Heart right ventricle (tissue), 16 donors: ENCODE data around the gene SLC2A3. TPM values are rescaled to one million over a fixed set of nuclear protein-coding genes. Genes with fewer than 3 reads are reported as not detected.
A peak's percentile ranks its signal among the peaks of the same experiment; 100 is the strongest.
"Not testable (repeated sequence)": the region's sequence is repeated elsewhere in the genome, so short reads cannot be mapped to it uniquely, and the experiment has no call there.

Source experiments
- ATAC-seq, 8 donors: fragments of 200-7000 bp; cut with Tn5 transposase; one replicate each; pipeline ENCODE4 v1.9.1; 2020; ENCODE audit warnings: mild to moderate bottlenecking in 8 of 8, moderate library complexity in 8 of 8, moderate number of reproducible peaks in 1 of 8
- DNase-seq, 2 donors: peaks; one replicate each; pipeline ENCODE4 v3.0.0-alpha.2; 2020
- H3K27ac ChIP-seq, 10 donors: fragments of 200-600 bp; sonication (generic) in 2 of 10; one replicate each; pipeline versions ENCODE4 v1.5.0 to v1.8.0; 2020 to 2022; ENCODE audit warnings: mild to moderate bottlenecking in 3 of 10
- H3K27me3 ChIP-seq, 7 donors: fragments of 200-600 bp; one replicate each; pipeline ENCODE4 v1.8.0; 2021 to 2022; ENCODE audit warnings: mild to moderate bottlenecking in 2 of 7
- H3K36me3 ChIP-seq, 9 donors: fragments of 200-600 bp; sonication (generic) in 1 of 9; one replicate each; pipeline versions ENCODE4 v1.5.0 to v1.8.0; 2020 to 2022; ENCODE audit warnings: mild to moderate bottlenecking in 2 of 9
- H3K4me1 ChIP-seq, 9 donors: fragments of 200-600 bp; sonication (generic) in 1 of 9; one replicate each; pipeline versions ENCODE4 v1.5.0 to v1.8.0; 2020 to 2022; ENCODE audit warnings: mild to moderate bottlenecking in 4 of 9
- H3K4me3 ChIP-seq, 10 donors: fragments of 200-600 bp; sonication (generic) in 2 of 10; one replicate each; pipeline versions ENCODE4 v1.5.0 to v1.8.0; 2020 to 2022; ENCODE audit warnings: mild to moderate bottlenecking in 7 of 10, moderate library complexity in 2 of 10
- H3K9me3 ChIP-seq, 11 donors: fragments of 200-600 bp in 10 of 11; sonication (generic) in 2 of 11; one replicate each; pipeline versions ENCODE4 v1.5.0 to v1.8.0; 2013 to 2022; ENCODE audit warnings: mild to moderate bottlenecking in 2 of 11, control low read depth in 1 of 11, moderate library complexity in 1 of 11
- WGBS, 2 donors: extraction: QIAGEN DNeasy Blood & Tissue Kit; methylation state at CpG; one replicate each; pipeline ENCODE4 v1.1.7; 2013; ENCODE audit warnings: inconsistent platforms in 1 of 2; 5-methylcytosine and 5-hydroxymethylcytosine counted together
- intact Hi-C, 10 donors: fragments of 100-400 bp; cut with DNase I; formaldehyde crosslinking; loops; one replicate each; pipeline versions ENCODE4 v1.11.1 to v1.14.2; 2022
- polyA plus RNA-seq, 2 donors: library from polyadenylated mRNA; stranded (reverse); fragments of 200-250 nt; gene quantifications; one replicate each; pipeline ENCODE4 v1.2.3, GENCODE V29; 2013
- total RNA-seq, 10 donors: library from RNA; stranded (reverse); fragmentation: NEBNext Ultra II Directional in 3 of 10; extraction: Animal tissue kit (Norgen Biotek cat#: 25700) in 3 of 10; gene quantifications; one replicate each; pipeline versions ENCODE4 v1.2.1 to v1.2.4, GENCODE V29; 2021 to 2023
- TF ChIP-seq, protein P1 (sequence below), 9 donors: fragments of 200-600 bp; sonication (generic) in 2 of 9; IDR thresholded peaks; one replicate each; pipeline versions ENCODE4 v1.5.0 to v1.8.0; 2021 to 2022; ENCODE audit warnings: antibody characterized with exemption in 9 of 9, mild to moderate bottlenecking in 5 of 9, moderate library complexity in 1 of 9
- donor health status: Arrhythmogenic right ventricular cardiomyopathy.
- donor health status: ischemic (EF 13 %, LVEDD 7.1; RV severe dilation, severe dysfunction).
- donor health status: healthy with polysubstance abuse.
- donor health status: DM: no; HTN: yes; CAD: no.
- donor health status: DM: no; HTN: no; CAD: no.
- donor health status: ischemic (EF 25% LVEDD 6.9; RV normal size, moderate dysfunction).
- donor health status: ischemic (EF 25% LVEDD 5.7; RV mildly dilated, moderate dysfunction).
- donor health status: healthy.
- donor health status: DM: yes; HTN: yes; CAD: no.
- donor health status: Ischemic cardiomyopathy.
- donor health status: ischemic (EF 35%, LVEDD 5.7; RV mildly dilated, moderate dysfunction).
- donor health status: nonischemic (EF 11% LVEDD 7.7; RV severe dilation, severe dysfunction).
- donor health status: DM: yes; HTN: yes; CAD: no.
- donor health status: PGD.
- donor health status: ischemic (EF 29% LVEDD 5.4; RV normal size, mild dysfunction).
- donor health status: nonischemic (EF 23%, LVEDD 6.1; RV moderate dilation, normal function).

The SLC2A3 gene
- total and polyA plus RNA-seq, 12 donors: 3.9 to 109 (median 14.4) TPM

DNA sequence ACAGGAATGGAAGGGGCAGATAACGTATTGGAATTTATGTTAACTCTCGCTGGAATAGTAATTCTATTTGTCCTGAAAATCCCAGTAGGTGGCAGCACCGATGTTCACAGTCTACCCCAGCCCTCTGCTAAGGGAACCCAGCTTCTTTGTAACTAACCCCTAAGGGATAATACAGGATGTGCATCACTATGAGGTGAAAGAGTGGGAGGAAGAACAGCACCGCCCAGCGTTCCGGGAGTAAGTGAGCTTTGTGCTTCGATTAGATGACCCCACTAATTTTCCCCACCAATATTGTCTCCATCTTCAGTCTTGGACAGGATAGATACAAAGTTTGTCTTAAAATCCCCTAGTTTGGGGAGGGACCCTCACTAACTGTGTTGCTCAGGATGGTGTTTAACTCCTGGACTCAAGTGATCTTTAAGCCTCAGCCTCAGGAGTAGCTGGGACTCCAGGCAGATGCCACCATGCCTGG lies 2.7 kb downstream of the SLC2A3 start:
- Histone ChIP-seq H3K4me3 (peak overlapping the region; percentile 34 to 77 (median 65)), H3K27me3 (peaks cover 0 to 4% (median 0%) of the 10 kb centered on the region in 7 donors), H3K9me3 (no peaks in the 10 kb centered on the region), H3K4me1 (peaks cover 0 to 69% (median 7%) of the 10 kb centered on the region in 9 donors), H3K36me3 (peaks cover 0 to 65% (median 21%) of the 10 kb centered on the region in 9 donors), H3K27ac (peak overlapping the region; percentile 17 to 99 (median 88))
- WGBS, 2 donors: 2 to 3% methylated on average over 7 of the region's 7 CpGs
- ATAC-seq (peak; percentile 86 to 94 (median 91)), DNase-seq (peak; percentile 57 to 88)
- intact Hi-C loops: loop anchor here in 8 of 10 donors (1.0 to 10.0 kb wide), 5 partner anchors 62 to 78 kb away; no protein-coding TSS in a partner anchor
- TF ChIP-seq, protein P1, sequence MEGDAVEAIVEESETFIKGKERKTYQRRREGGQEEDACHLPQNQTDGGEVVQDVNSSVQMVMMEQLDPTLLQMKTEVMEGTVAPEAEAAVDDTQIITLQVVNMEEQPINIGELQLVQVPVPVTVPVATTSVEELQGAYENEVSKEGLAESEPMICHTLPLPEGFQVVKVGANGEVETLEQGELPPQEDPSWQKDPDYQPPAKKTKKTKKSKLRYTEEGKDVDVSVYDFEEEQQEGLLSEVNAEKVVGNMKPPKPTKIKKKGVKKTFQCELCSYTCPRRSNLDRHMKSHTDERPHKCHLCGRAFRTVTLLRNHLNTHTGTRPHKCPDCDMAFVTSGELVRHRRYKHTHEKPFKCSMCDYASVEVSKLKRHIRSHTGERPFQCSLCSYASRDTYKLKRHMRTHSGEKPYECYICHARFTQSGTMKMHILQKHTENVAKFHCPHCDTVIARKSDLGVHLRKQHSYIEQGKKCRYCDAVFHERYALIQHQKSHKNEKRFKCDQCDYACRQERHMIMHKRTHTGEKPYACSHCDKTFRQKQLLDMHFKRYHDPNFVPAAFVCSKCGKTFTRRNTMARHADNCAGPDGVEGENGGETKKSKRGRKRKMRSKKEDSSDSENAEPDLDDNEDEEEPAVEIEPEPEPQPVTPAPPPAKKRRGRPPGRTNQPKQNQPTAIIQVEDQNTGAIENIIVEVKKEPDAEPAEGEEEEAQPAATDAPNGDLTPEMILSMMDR (IDR thresholded peaks at IDR 0.05): peak; percentile 49 to 86 (median 72)

DNA sequence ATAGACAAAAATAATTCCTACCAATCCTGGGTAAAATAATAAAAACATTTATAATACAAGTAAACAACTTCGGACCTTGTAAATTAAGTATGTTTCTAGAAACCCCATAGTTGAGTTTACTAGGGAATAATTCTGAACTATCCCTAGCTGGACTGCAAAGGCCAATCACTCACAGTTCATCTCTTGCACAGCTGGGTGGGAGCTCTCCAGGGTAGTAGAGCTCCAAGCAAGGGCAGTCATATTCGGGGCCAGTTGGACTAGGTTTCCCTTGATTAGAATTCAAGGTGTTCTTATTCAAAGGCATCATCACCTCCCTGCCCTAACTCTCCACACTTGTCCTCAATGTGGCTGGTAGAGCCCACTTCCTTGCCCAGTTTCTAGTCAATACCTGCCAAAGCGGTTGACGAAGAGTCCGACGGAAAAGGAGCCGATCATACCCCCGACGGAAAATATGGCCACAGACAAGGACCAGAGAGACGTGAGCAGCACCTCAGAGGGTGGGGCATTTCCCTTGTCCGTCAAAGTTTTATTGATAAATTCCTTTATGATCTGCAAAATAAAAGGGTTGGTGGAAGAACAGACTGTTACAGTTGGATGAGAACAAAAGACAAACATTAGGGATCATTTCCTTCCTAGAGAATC lies 3.3 kb downstream of the SLC2A3 start:
- Histone ChIP-seq H3K4me1 (peaks cover 0 to 69% (median 7%) of the 10 kb centered on the region in 9 donors), H3K36me3 (peaks cover 0 to 71% (median 24%) of the 10 kb centered on the region in 9 donors), H3K27ac (peak overlapping the region in 4 of 10 donors; percentile 90 to 99 (median 92)), H3K4me3 (peak overlapping the region in 5 of 10 donors; percentile 65 to 77 (median 68))
- intact Hi-C loops: loop anchor here in 9 of 10 donors (1.0 to 10.0 kb wide), 5 partner anchors 62 to 78 kb away; no protein-coding TSS in a partner anchor
- not testable (repeated sequence) for ATAC-seq, H3K9me3 ChIP-seq, DNase-seq, H3K27me3 ChIP-seq
- WGBS, 2 donors: 67 to 69% methylated on average over 11 of the region's 11 CpGs

DNA sequence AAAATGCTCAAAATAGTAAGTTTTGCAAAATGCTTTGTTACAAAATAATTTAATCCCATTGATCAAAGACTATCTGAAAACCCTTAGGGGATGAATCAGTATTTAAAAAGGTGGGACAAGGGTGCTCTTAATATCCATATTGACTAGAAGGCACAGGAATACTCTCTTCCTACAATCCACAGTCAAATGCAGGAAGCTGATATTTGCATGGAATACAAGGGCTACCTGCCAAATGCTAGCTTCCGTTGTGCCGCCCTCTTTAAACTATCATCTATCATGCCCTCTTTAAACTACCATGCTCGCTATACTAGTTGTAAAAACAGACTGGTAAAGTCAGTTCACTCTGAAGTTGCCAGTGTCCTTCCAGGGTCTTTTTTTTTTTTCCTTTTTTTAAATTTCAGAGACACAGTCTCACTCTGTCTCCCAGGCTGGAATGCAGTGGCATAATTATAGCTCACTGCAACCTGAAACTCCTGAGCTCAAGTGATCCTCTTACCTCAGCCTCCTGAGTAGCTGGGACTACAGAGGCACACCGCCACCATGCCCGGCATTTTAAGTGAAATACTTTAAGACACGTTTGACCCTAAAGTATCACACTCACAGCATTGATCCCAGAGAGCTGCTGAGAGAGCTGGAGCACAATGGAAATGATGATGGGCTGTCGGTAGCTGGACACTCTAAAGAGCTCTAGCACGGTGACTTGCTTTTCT lies 6.7 kb downstream of the SLC2A3 start:
- ATAC-seq (no peak), DNase-seq (no peak)
- Histone ChIP-seq H3K36me3 (peaks cover 0 to 95% (median 39%) of the 10 kb centered on the region in 9 donors), H3K9me3 (no peaks in the 10 kb centered on the region), H3K4me1 (peaks cover 0 to 62% (median 7%) of the 10 kb centered on the region in 9 donors), H3K4me3 (no peak overlapping the region), H3K27me3 (no peaks in the 10 kb centered on the region), H3K27ac (no peak overlapping the region)
- WGBS, 2 donors: 39 to 56% methylated on average over 6 to 8 of the region's 8 CpGs
- TF ChIP-seq, protein P1 (IDR thresholded peaks at IDR 0.05): no peak
- intact Hi-C loops: no loop called here

DNA sequence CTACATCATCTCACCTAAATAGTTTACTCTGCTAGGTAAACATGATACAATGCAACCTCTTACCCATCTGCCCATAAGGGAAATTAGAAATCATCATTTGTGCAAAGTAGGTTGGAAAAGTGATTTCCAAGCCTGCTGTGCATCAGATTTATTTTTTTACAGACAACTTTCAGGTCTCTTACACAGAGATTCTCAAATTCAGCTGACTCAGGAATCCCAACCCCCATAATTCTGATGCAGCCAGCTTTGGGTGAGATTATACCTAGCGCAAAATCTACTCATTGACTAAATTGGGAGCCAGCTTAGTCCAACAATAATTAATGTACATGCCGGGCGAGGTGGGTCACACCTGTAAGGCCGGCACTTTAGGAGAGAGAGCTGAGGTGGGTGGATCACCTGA lies 8.5 kb downstream of the SLC2A3 start:
- Histone ChIP-seq H3K36me3 (peaks cover 0 to 95% (median 47%) of the 10 kb centered on the region in 9 donors), H3K27ac (no peak overlapping the region), H3K9me3 (no peaks in the 10 kb centered on the region), H3K4me3 (no peak overlapping the region), H3K27me3 (no peaks in the 10 kb centered on the region), H3K4me1 (peaks cover 0 to 49% (median 7%) of the 10 kb centered on the region in 9 donors)
- WGBS, 2 donors: 96 to 98% methylated on average over 4 of the region's 4 CpGs
- intact Hi-C loops: no loop called here
- ATAC-seq: no peak
- DNase-seq: no peak
- TF ChIP-seq, protein P1 (IDR thresholded peaks at IDR 0.05): no peak

DNA sequence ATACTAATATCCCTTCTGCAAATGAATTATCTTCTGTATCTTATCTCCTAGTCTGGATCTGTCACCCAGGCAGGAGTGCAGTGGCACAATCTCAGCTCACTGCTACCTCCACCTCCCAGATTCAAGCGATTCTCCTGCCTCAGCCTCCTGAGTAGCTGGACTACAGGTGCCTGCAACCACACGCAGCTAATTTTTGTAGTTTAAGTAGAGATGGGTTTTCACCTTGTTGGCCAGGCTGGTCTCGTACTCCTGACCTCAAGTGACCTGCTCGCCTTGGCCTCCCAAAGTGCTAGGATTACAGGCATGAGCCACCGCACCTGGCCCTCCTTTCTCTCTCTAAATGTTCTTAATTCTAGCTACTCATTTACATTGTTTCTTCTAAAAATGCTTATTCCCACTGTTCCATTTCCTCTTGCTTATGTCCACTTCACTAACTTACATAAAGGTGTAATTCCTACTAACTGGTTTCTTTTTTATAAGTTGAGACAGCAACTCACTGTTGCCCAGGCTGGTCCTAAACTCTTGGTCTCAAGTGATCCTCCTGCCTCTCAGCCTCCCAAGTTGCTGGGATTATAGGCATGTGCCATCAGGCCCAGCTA lies 9.8 kb downstream of the SLC2A3 start:
- WGBS, 2 donors: 92 to 95% methylated on average over 5 of the region's 5 CpGs
- H3K4me3 ChIP-seq, H3K9me3 ChIP-seq, DNase-seq, intact Hi-C loops, ATAC-seq, H3K27ac ChIP-seq, H3K27me3 ChIP-seq: not testable (repeated sequence)
- Histone ChIP-seq H3K4me1 (peaks cover 0 to 36% (median 7%) of the 10 kb centered on the region in 9 donors), H3K36me3 (peaks cover 0 to 95% (median 51%) of the 10 kb centered on the region in 9 donors)
